Measurements from ENCODE around the gene GJA5.
"Not testable (repeated sequence)": the region's sequence is repeated elsewhere in the genome, so short reads cannot be mapped to it uniquely, and the experiment has no call there.

GJA5 gene

DNA sequence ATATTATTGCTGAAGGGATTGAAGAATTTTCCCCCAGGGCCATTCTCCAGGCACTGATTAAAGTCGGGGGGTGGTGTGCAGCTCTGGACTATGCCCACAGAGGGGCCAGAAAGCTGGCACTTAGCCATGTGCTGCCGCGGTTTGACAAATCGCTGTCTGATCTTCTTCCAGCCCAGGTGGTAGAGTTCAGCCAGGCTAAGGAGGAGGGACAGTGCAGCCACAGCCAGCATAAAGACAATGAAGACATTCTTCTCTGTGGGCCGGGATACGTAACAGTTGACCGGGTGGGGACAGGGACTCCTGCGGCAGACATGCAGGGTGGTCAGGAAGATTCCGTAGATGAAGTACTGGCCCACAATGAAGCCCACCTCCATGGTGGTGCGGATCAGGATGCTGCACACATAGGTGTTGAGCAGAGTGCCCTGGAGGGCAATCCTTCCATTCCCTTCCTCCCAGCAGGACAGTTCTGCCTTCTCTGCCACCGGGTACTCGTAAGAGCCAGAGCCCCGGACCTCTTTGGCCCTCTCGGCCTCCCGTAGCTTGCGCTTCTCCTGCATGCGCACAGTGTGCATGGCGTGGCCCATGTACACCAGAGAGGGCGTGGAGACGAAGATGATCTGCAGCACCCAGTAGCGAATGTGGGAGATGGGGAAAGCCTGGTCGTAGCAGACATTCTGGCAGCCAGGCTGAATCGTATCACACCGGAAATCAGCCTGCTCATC lies 1.9 kb downstream of the GJA5 start:
- DNase-seq, result no peak

GRCh38 chr1:147757015-147757990 lies 3.1 kb downstream of the GJA5 start:
- DNase-seq, result no peak

GRCh38 chr1:147756341-147756740 lies 4.1 kb downstream of the GJA5 start:
- DNase-seq, result no peak

- no peak for DNase-seq
Measured at GRCh38 chr1:147754661-147755060, 5.7 kb downstream of the GJA5 start.

DNA sequence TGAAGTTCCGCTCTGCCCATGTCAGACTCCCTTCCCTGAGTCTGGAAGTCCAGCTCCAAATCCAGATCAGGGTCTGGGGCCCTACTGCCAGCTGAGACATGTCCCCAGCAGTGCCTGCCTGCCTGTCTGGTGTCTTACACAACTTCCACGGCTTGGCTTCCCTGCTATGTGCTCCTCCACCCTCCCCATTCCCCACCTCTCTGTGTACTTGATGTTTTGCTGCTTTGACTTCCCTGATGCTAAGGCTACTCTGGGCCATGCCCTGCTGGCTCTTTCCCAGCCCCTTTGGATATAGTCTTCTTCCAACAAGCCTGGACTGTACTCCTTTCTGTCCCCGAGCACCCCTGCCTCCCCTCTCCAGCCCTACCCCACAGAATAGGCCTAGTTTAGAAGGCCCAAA lies 7.3 kb downstream of the GJA5 start:
- DNase-seq, result no peak

DNA sequence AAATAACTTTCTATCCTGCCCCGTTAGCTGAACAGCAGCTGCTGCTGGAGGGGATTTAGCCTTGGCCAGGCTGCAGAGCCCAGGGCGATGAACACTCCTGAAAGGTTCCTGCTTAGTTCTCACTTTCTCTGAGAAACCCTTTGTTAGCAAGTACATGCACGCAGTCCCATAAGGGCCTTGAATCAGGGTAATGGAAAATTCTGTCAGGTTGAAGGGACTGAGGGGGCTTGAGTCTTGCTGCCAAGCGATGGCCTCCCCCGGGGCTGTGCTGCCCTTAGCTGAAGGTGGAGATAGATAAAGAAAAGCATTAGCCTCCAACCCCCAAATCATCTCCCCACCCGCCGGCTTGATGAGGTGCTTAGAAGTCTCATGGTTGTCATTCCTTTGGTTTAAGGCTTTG lies 7.9 kb downstream of the GJA5 start:
- no peak for DNase-seq

GRCh38 chr1:147751346-147751745 lies 9.1 kb downstream of the GJA5 start:
- no peak for DNase-seq

DNA sequence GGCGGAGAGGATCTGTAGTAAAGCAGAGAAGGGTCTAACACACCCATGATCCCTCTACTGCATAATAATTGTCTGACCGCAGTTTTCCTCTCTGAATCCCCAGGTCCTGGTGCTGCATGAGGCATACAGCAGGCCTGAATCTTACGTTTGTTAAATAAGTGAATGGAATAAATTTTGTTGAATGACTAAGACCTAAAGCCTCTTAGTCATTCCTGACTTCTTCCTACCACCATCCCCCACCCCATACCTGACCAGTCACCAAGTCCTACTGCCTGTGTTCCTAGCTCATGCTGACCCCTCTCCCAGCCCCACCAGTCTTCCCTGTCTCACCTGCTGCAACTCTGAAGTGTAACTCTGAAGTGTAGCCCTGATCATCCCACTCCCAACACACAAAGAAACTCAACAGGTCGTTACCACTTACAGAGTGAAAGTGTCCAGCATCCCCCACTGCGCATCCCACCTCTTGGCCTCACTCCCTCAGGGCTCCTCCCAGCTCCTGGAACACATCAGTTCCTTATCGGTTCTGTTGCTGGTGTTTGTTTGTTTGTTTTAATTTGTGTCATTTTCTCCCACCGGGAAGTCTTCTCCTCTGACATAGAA lies 9.7 kb downstream of the GJA5 start:
- DNase-seq, result no peak

DNA sequence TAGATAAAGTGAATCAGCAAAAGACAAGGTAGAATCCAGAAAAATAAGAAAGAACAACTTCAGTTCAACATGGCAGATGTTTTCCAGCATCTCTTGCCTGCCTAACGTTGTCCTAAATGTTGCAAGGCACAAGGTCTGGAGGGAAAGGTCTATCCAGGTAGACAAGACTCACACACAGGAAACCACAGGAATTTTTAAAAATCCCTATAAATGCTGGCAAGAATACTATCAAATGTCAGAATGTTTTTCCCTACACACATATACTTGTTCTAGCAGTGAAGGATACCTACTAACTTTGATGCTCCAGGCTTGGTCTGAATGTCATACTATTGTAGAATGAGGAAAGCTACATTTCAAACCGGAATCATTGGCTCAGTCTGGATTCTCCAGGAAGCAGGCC lies 10.6 kb downstream of the GJA5 start:
- no peak for DNase-seq

DNA sequence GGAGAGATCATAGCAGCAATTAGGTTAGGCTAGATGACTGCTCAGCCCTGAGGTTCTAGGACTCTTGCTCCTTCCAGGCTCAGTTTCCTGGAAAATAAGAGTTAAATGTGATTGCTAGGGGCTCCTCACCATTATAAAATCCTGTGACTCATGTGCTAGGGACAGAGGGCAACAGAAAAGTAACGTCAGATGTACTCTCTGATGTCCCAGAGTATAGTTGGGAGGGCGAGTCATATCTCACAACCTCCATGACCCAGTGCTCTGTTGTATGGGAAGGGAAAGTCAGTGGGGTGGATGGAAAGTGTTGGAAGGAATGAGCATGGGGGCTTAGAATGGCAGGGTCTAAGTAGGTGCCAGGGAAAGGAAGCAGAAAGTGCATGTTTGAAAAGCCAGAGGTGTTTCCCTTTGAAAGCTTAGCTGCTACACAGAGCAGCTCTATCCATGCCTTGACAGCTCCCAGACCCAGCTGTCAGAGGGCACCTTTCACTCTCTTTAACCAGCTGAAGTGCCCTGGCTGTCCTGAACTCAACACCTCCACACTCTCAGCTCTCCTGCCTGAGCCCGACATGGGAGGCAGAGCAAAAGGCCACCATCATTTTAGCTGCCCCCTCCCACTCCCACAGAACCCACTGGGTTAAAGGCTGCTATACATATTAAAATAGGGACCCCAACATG lies 11.6 kb downstream of the GJA5 start:
- DNase-seq, result no peak

DNA sequence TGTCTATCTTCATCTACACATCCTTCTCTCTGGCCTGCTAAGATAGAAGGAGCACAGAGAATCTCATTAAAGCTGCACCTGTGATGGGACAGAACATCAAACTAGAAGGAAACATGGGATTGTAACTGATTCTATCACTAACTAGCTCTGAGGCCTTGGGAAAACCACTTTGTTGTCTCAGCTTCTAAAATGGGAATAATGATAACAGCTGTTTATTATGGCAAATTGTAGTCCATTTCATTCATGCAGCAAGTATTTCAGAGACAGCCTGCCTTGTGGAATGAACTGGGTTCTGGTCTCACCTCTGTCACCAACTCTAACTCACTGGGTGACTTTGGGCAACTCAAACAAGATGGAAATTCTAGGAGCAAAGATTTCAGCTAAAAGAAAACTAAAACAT lies 12.4 kb downstream of the GJA5 start:
- no peak for DNase-seq

DNA sequence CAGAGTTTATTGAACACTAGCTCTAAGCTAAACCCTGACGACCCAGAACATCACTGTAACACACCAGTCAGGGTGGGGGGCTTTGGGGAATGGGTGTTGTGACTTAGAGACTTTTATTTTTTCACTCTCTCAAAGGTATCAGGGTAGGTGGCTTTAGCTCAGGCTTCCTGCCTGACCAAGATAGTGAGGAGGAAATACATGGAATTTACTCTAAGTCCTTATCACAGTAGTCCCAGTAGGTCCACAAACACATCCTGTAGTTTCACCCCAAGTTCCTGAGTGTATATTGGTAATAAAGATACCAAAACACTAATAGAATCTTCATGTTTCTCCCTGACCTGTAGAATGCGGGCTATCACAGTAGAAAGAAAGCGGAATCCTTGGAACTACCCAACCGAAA lies 15.1 kb downstream of the GJA5 start:
- DNase-seq, result no peak

GRCh38 chr1:147741065-147741464 lies 19.3 kb downstream of the GJA5 start:
- no peak for DNase-seq

DNA sequence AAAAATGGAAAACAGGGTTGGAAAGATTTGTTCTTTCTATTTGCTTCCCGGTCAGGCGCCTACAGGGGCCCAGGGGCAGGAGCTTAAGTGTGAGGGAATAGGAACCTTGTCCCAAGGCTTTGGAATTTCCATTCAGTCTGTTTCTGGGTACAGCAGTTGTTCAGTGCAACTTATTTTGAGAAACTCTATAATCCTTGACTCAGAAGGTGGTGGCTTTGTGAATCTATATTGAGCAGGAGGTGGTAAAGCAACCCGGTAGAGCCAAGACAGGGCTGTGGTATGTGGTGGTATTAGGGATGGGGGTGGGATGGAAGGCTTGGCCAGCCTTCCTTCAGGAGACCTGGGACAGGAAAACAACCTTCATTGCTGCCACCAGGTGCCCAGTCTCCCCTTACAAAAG lies 20.0 kb downstream of the GJA5 start:
- DNase-seq, result no peak

DNA sequence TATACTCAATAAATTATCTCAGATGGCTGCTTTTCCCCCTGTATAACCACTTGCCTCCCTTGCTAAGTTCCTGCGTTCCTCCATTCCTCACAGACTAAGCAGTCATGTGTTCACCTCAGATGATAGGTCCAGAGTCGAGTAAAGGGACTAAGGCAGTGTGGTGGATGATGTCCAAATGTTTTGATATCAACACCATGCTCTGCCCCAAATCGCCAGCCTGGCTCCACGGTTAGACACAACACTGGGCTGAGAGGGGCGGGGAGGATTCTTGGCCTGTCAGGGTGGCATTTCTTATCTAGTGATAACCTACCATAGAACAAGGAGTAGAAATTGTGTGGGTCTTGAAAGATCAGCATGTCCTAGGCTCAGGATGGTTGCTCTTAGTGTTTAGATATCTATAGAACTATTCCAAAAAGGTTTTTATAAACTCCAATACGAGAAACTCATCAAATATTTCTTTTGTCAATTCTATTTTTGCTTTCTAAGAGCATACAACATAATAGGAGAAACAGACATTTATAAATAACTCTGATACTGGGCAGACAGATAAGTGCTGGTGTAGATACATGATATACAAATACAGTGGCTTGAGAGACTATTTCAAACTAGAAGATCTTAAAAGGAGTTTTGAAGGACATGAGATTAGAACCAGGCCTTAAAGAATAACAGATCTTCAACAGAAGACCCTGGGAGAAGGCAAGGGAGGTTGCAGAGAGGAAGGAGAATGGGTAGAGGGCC lies 21.5 kb downstream of the GJA5 start:
- DNase-seq, result no peak

- DNase-seq, result no peak
Measured at GRCh38 chr1:147738129-147738528, 22.3 kb downstream of the GJA5 start.

- no peak for DNase-seq
Measured at GRCh38 chr1:147736883-147737282, 23.5 kb downstream of the GJA5 start.

DNA sequence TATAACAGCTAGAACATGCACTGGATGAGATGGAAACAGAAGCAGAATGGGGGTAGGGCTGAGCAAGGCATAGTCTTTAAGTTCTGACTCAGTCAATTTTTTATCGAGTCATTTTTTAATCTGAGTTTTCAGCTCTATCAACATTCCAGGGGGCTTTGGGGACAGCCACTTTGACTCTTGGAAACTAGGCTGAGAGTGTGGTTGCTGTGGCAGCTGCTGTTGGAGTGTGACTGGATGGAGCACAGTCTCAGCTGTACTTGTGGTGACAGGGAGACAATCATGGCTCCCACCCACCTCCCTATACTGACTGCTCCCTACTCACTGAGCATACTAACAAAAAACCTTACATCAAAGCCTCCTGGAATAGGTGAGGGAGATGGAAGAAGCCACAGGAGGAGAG lies 25.0 kb downstream of the GJA5 start:
- DNase-seq, result no peak

- not testable (repeated sequence) for DNase-seq
Measured at GRCh38 chr1:147734291-147734841, 26.0 kb downstream of the GJA5 start.

DNA sequence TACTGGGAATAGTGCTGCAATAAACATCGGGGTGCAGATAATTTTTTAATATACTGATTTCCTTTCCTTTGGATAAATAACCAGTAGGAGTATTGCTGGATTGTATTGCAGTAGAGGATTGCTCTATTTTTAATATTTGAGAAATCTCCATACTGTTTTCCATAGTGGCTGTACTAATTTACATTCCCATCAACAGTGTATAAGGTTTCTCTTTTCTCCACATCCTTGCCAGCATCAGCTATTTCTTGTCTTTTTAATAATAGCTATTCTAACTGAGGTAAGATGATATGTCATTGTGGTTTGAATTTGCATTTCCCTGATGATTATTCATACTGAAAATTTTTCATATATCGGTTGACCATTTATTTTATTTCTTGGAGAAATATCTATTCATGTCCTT lies 31.1 kb downstream of the GJA5 start:
- no peak for DNase-seq

GRCh38 chr1:147726168-147726567 lies 34.2 kb downstream of the GJA5 start:
- no peak for DNase-seq

GRCh38 chr1:147725685-147726084 lies 34.7 kb downstream of the GJA5 start:
- DNase-seq, result no peak

All from activated T-cell treated with anti-CD3 and anti-CD28 coated beads, Interleukin-2, amount 50 U/mL, for 1 hour (primary cell).